ENCODE data around the gene TLK2.

TLK2 gene

GRCh38 chr17:62631086-62631935 is 152.7 kb downstream of the TLK2 start:
- DNase-seq = no peak

- DNase-seq = no peak
These were observed 153.6 kb downstream of the TLK2 start for GRCh38 chr17:62631936-62632924.

- no peak for DNase-seq
These were observed 159.2 kb downstream of the TLK2 start for GRCh38 chr17:62637809-62638208.

- DNase-seq = no peak
These were observed 162.5 kb downstream of the TLK2 start for GRCh38 chr17:62641153-62641552.

GRCh38 chr17:62641951-62642350 is 163.3 kb downstream of the TLK2 start:
- no peak for DNase-seq

- DNase-seq = no peak
These were observed 164.9 kb downstream of the TLK2 start for GRCh38 chr17:62643496-62643895.

- DNase-seq = no peak
These were observed 166.0 kb downstream of the TLK2 start for GRCh38 chr17:62644487-62645173.

GRCh38 chr17:62648251-62648955 is 169.8 kb downstream of the TLK2 start:
- DNase-seq = no peak

GRCh38 chr17:62648956-62649294 is 170.3 kb downstream of the TLK2 start:
- DNase-seq = no peak

- DNase-seq = no peak
These were observed 170.9 kb downstream of the TLK2 start for GRCh38 chr17:62649570-62649969.

GRCh38 chr17:62650587-62650986 is 172.0 kb downstream of the TLK2 start:
- DNase-seq = no peak

GRCh38 chr17:62652251-62653001 is 173.8 kb downstream of the TLK2 start:
- DNase-seq = no peak

- no peak for DNase-seq
These were observed 174.6 kb downstream of the TLK2 start for GRCh38 chr17:62653002-62653825.

GRCh38 chr17:62653826-62654761 is 175.5 kb downstream of the TLK2 start:
- no peak for DNase-seq

GRCh38 chr17:62655656-62656055 is 177.0 kb downstream of the TLK2 start:
- no peak for DNase-seq

GRCh38 chr17:62656446-62656845 is 177.8 kb downstream of the TLK2 start:
- DNase-seq = no peak

GRCh38 chr17:62657145-62657665 is 178.6 kb downstream of the TLK2 start:
- DNase-seq = no peak

- no peak for DNase-seq
These were observed 179.1 kb downstream of the TLK2 start for GRCh38 chr17:62657690-62658089.
